Daoy (cell line): ENCODE measurements around the gene PPM1A. TPM values are rescaled to one million over a fixed set of nuclear protein-coding genes. Genes with fewer than 3 reads are reported as not detected.

Experiments used
- DNase-seq: peaks from one replicate; pipeline ENCODE4 v3.0.0-alpha.2; 2015; ENCODE audit warnings: low read depth
- total RNA-seq: library from RNA; depleted of rRNA; stranded (reverse); fragments of >200 nt; shearing (Covaris generic); gene quantifications from 2 replicates; pipeline ENCODE4 v1.2.3, GENCODE V29; 2014

Gene PPM1A
- total RNA-seq, 1 experiment from 2014 or later = 21.3 TPM

DNA sequence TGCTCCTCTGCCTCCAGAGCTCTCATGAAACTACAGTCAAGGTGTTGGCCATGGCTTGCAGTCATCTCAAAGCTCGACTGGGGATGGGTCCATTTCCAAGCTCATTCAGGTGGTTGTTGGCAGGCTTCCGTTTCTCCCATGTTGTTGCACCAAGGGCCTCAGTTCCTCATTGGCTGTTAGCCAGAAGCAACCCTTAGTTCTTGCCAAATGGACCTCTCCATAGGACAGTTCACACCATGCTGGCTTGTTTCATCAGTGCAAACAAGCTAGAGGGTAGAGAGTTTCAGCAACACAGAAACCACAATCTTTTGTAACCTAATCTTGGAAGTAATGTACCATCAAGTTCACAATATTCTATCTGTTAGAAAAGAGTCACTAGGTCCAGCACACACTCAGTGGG lies 22.7 kb upstream of the PPM1A start:
- no peak for DNase-seq

DNA sequence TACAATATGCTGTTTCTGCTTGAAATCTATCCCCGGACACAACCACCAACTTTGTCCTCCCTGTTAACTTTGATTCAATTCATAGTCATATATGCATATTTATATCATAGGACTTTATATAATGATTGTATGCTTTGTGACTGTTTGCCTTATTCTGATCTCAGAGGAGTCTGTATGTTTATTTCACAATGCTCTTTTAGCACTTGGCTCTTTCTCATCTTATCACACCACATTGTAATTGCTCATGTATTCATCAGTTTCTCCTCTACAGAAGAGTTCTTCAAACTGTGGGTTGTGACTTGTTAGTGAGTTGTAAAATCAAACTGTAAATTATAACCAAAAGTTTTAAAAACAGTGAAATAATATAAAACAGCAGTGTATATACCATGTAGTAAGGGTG lies 21.7 kb upstream of the PPM1A start:
- DNase-seq = no peak

DNA sequence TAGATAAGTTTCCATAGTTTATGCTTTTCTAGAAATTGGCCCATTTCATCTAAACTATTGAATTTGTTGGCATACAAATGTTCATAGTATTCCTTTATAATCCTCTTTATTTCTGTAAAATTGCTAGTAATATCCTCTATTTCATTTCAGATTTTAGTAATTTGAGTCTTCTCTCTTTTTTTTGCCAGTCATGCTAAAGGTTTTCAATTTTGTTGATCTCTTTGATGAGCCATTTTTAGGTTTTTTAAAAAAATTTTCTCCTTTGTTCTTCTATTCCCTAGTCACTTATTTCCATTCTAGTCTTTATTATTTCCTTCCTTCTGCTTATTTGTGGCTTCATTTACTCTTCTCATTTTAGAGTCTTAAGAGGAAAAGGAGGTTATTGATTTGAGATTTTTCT lies 19.4 kb upstream of the PPM1A start:
- DNase-seq = no peak

DNA sequence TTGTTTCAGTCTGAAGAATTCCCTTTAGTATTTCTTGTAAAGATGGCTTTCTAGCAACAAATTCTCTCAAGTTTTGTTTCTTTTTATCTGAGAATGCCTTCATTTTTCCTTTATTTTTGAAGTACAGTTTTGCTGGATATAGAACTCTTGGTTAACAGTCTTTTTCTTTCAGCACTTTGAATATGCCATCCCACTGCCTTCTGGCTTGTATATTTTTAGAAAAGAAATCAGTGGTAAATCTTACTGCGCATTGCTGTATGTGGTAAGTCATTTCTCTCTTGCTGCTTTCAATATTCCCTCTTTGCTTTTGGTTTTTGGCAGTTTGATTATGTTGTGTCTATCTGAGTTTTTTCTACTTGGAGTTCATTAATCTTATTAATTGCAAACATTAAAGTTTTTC lies 16.8 kb upstream of the PPM1A start:
- DNase-seq = no peak

DNA sequence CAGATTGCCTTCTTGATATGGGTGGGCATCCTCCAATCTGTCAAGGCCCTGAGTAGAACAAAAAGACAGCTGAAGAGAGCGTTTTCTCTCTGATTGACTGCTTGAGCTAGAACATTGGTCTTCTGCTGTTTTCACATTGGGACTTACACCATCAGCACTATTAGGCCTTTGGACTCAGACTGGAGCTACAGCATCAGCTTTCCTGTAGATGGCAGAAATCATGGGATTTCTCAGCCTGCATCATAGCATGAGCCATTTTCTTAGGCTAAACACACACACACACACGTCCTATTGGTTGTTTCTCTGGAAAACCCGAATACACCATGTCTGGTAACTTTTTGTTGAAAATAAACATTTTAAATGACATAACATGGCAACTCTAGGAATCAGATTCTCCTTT lies 15.8 kb upstream of the PPM1A start:
- no peak for DNase-seq

DNA sequence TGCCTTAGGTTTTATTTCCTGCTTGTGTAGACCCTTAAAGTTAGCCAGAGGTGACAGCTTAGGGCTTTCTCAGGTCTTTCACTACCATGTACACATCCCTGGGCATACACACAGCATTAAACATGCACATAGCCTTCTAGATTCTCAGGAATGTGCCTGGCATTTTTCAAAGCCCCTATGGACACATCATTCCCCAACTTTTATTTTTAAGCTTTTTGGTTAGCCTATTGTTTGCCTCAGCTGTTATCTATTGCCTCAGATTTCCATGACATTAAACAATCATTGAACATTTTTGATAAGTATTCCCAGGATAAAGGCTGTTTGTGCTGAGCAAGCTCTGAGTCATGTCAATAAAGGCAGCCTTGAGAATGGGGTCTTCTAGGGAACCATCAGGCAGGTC lies 15.1 kb upstream of the PPM1A start:
- DNase-seq = no peak

DNA sequence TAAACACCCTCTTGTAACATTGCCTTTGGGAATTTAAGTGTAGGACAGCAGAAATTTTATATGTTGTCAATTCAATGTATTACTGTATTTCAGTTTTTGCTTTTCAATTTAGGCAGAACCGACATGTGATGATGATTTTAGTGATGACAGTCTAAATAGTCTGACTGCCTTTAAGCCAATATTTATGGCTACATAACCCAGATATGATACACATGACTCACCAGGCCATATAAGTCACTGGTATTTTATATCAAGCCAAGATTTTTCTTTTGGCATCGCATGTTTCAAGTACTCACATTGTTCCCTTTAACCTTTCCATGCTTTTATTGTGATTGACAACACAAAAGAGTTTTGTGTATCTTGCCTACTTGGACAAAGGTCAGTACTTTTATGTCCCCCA lies 13.6 kb upstream of the PPM1A start:
- DNase-seq = no peak

DNA sequence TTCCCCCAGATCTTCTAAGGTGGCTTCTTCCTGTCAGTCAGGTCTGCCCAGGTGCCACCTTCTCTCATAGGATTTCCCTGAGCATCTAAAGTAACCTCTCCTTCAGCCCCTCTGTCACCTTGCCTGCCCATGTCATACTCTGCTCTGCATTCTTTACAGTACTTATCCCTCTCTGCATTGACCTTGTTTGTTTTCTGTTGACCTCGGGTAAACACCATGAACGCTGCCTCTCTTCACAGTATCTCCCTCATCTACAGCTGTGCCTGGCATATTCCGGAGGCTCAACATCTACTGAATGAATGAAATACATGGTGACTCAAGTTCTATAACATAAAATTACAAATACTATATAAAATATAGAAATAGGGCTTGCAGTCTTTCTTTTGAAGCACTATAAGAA lies 10.1 kb upstream of the PPM1A start:
- DNase-seq = no peak

DNA sequence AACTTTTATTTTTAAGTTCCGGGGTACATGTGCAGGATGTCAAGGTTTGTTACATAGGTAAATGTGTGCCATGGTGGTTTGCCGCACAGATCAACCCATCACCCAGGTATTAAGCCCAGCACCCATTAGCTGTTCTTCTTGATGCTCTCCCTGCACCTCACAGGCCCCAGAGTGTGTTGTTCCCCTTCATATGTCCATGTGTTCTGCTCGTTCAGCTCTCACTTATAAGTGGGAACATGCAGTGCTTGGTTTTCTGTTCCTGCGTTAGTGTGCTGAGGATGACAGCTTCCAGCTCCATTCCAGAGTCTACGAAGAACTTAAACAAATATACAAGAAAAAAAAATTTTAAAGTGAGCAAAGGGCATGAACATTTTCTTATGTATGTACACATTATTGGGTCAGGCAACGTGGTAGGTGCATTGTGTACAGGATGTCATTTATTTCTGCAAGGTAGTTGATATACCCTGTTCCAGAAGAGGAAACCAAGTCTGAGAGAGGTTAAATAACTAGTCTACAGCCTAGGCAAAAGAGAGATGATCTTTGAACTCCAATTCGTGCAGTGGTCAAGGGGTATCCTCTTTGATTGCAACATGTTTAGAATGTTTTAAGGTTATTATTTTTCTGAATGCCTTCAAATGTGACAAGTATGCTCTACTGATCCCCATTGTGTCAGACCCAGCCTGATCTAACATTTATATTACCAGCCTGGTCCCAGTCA lies 8.7 kb upstream of the PPM1A start:
- DNase-seq = no peak

DNA sequence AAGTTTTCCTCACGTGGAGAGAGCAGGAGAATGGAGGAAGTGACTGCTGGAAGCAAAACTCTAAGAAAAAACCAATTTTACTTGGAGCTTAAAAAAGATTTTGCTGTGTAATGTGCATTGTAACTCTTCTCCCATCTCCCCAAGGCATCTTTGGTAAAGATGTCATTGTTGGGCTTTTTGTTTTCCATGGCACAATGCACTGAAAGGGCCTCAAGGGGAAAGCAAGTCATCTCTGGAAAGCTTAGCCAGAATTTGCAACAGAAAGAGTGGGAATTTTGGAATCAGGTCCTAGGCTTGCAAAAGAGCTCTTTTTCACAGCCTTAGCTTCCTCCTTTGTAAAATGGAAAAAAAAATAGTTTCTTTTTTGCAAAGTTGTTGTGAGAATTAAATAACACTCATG lies 7.9 kb upstream of the PPM1A start:
- no peak for DNase-seq

DNA sequence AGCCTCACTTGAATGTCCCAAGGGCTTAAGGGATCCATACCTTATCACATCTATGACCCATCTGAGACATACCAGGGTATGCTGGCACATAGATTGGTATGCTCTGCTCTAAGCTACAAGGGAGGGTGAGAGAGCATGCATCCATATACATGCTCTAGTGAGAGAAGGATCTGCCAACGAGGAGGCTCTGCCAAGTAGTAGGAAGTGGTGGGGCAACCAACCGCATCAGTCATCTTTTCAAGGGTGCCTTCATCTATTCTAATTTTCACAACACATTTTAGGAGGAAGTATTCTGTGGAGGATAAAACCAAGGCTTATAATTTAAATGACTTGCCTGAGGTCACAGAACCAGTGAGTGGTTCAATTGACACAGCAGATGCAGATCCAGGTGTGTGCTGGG lies 6.6 kb upstream of the PPM1A start:
- no peak for DNase-seq

DNA sequence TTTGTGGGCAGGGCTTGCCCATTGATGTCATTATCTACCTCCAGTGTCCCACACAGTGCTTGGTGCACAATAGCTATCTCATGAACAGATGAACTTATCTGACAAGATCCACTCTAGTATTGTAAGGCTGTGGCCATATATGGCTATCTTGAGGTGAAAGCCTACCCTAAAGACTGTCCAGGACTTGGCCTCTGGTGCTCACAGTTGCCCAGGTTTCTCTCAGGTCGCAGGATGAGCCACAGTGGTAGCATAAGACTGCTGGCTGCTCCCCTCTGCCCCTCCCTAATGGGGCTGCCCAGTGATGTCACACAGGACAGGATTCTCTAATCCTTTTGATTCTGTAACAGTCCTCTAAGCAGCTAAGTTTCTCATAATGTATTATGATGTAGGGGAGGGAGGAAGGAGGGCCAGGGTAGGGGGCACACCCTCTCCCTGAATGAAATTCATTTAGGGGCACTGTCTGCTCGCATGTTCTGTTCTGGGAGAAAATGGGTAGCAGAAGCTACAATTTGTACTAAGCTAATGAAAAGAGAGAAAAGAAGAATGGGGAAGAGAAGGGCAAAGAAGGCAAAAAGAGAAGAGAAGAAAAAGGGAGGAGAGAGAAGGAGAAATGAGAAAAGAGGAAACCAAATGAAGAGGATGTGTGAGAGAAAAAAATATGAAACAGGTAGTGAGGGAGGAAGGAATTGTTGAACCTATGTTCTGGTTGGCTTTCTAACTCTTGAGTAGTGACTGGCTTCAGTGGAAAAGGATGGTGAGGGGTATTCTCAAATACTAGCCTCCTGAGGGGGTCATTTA lies 3.4 kb upstream of the PPM1A start:
- DNase-seq = no peak

DNA sequence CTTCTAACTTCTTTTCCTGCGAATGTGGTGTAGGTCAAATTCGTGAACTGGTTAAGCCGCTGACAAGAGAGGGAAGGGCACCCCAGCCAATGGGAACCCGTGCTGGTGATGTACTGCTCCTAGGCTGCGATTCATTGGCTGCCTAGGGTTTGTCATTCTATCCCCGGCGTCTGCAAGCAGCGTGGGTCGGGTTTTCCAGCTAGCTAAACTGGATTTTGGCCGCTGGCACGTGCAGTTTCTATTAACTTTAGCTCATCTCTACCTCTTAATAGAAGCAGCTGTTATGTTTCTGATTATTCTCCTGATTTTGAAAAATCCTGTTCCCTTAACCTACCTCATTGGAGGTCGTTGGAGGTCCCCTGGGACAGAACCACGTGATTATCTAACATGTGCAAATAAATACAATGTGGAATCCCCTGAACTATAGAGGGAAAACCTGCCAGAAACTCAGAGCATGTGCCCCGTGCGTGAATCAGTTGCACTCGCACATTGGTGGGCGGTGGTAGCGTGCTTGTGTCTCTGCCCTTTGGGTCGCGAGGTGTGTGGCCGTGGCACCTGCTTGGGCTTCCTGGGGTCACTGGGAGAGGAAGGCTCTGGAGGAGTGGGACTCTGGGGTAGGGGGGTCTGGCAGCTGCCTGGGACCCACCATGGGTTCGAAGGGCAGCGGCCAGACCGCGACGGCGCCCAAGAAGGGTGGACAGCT lies 876 bp upstream of the PPM1A start:
- peak; percentile 93 for DNase-seq

DNA sequence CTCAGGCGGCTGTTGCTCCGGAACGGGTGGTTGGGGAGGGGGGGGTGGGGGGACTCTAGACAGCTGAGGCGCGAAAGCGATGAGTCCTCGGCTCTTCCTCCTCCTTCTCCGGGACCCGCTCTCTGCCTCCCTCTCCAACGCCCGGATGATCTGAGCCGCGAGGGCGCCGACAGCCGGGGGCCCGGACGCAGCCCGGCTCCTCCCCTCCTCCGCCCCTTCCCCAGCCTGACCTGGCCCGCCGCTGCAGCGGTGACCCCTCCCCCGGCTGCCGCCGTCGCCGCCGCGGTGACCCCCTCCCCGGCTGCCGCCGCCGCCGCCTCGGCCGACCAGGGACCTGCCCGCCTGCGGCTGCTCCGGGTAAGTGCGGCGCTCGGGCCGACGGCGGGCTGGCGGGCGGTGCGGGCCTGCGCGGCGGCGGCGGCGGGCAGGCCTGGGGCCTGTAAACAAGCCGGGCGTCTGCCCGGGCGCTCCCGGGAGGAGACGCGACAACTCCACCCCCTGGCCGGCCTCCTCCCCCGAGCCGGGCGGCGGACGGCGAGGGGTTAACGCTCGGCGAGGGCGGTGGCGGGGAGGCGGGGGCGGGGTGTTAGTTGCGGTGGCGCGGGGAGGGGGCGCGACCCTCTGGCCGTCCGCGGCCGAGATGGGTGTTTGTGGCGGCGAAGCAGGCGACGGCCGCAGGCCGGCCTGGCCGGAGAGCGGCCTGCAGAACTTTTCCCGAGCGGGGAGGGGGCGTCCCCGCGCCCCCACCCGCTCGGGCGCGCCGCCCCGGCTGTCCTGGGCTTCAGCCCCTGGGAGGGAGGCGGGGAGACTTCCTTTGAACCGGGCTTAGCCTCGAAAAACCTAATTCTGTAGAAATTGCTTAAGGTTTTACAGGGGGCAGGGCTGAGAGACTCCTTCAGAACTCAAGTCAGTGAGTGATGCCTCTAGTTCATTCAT lies 568 bp downstream of the PPM1A start:
- peak; percentile 73 for DNase-seq

DNA sequence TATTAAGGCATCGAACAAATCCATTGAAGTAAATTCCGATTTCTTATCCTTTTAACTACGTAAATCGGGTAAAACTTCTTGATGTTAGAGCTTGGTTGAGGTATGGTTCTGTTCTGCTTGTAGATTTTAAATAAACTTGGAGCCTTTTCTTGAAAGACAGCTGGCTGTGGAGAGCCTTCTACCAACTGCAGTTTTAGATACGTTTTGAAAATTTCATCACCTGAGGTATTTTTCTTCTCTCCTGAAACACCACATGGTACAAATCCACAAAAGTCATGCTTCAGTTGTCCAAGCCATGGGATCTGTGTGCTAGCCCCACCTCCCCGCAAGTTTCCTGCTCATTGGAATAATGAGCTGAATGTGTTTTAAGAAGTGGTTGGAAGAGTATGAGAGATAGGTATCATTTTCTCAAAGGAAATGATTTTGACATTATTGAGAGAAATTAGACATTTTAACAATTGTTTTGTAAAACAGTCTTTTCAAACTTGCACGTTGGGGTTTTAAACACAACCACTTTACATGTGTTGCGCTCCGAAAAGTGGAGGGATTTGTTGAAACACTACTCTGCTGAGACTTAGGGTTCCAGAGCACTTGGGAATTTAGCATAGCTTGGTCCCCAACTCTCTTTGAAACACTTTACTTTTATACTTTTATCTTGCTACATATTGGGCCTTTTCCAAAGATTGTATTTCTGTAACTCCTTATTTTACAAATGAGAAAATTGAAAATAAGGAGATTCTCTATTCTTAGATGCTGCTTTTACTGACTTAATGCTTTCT lies 1.4 kb downstream of the PPM1A start:
- peak; percentile 53 for DNase-seq

DNA sequence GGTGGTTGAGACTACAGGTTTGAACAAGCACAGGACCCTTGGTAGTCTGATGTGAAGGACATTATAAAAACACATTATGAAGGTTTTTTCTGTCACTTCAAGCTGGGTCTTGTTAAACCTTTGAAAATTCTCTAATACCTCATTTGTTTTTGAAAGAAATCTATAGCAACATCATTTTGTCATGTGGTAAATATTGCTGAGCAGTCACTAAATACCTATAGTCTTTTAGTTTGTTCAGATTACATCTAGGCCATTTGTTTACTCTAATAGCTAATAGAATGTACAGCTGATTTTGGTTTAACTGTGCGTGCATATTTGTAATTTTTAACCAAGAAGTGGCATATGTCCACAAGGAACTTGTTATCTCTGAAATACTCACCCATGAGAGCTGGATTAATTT lies 2.9 kb downstream of the PPM1A start:
- no peak for DNase-seq

DNA sequence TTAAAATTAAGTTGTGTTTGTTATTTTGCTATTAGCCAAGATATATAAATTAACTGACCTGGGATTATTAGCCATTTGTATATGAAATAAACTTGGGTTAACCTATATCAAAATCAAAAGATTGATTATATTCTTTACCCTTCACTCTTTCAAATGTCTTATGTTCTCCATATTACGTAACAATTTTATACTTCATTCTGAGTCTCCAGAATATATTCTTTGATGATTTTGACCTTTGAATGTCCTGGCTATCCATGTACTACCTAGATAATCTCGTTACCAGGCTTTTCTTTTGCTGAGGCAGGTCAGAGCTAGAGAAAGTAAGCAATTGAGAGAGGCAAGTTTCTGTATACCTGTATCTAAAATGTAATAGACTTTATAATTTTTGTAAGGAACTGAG lies 3.6 kb downstream of the PPM1A start:
- no peak for DNase-seq

DNA sequence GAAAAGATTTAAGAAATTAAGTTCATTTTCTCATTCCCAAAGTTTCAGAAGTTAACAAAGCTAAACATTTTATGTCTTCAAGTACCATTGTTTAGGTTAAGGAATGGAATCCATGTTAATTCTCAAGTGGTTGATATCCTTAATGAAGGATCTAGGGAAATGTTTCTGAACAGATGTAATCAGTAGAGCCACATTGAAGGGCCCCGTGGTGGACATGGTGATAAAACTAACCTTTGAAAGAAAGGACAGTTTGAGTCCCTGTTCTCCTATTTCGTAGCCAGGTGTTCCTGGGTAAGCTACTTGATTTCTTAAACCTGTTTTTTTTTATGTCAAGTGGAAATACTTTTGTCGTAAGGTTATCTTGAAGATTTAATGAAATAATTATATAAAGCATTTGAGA lies 4.6 kb downstream of the PPM1A start:
- DNase-seq = no peak

DNA sequence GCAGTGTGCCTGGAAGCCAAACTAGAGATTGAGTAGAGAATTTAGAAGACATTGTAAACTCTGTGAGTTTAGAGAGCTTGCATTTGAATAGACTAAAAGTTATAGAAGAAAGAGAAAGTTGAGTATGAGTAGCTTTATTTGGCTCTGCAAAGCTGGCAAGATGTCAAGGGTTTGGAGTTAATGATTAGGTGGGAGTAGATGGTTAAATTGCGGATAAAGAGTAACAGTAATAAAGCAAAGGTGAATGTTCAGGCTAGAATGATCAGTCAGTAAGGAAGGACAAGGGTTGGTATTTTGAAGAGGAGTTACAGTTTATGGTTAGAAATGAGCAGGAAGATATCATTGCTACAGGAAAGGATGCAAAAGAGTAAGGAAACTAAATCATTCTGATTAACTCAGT lies 5.2 kb downstream of the PPM1A start:
- DNase-seq = no peak

DNA sequence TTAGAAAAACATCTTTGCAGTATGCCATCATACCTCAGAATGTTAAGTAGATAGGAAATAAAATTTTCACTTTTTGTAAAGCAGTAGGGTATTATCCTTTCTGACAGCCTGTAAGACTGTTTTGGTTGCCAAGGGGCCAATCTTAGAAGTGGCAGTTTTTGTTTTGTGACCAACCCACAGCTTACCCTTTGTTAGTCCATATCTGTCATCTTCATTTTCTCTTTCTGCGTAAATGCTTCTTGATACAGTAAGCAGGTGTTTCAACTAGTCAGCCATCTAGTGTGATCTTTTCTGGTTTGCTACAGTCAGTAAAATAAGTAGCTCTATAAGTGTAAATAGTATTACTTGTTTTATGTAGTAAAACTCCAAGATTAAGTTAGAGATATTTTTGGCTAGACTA lies 8.8 kb downstream of the PPM1A start:
- DNase-seq = no peak

DNA sequence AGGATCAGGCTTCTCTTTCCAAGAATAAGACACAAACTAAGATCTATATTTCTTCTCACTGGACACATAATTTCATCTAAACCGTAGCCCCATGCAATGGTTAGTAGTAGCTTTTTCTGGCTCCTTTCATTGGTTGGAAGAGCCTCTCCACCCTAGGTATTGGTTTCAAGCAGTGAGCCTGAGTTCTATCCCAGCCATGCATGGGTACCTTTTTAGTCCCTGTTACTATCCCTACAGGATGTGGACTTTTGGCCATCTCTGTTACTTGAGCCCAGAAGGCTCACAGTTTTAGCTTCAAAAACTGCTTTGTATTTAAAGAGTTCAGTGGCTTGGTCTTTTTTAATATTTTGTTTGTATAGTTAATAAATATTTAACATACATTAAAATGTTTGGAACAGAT lies 16.1 kb downstream of the PPM1A start:
- DNase-seq = no peak
